GM12878 (cell line): ENCODE results near the gene MAP3K4. TPM values are rescaled to one million over a fixed set of nuclear protein-coding genes. Genes with fewer than 3 reads are reported as not detected.

Source experiments
- BACH1 ChIP-seq: fragments of 450-650 bp; IDR thresholded peaks from 2 replicates; pipeline ENCODE4 v1.6.1; 2017; ENCODE audit warnings: mild to moderate bottlenecking, borderline replicate concordance
- CREB1 ChIP-seq: IDR thresholded peaks from 2 replicates; pipeline ENCODE4 v1.6.1; 2012; ENCODE audit warnings: low read depth, mild to moderate bottlenecking, inconsistent platforms
- CREM ChIP-seq: IDR thresholded peaks from 2 replicates; pipeline ENCODE4 v1.6.1; 2014; ENCODE audit warnings: antibody characterized with exemption, low read depth
- FOXK2 ChIP-seq: fragments of 450-650 bp; IDR thresholded peaks from 2 replicates; pipeline ENCODE4 v1.6.1; 2017; ENCODE audit warnings: mild to moderate bottlenecking, moderate library complexity
- GABPA ChIP-seq: IDR thresholded peaks from 2 replicates; pipeline ENCODE4 v1.6.1; 2014; ENCODE audit warnings: antibody characterized with exemption, low read depth, mild to moderate bottlenecking, inconsistent platforms
- GATAD2B ChIP-seq: fragments of 450-650 bp; conservative IDR thresholded peaks from 2 replicates; pipeline ENCODE4 v1.6.1; 2017; ENCODE audit warnings: low read depth, mild to moderate bottlenecking, moderate library complexity
- HDAC6 ChIP-seq: fragments of 200-600 bp; sonication (generic); IDR thresholded peaks from one replicate; pipeline ENCODE4 v1.8.0; 2017; ENCODE audit warnings: antibody characterized with exemption; ENCODE audit not compliant: unreplicated experiment
- JUNB ChIP-seq: IDR thresholded peaks from 2 replicates; pipeline ENCODE4 v1.6.1; 2016; ENCODE audit warnings: antibody characterized with exemption, mild to moderate bottlenecking
- KDM1A ChIP-seq: fragments of 200-600 bp; sonication (generic); IDR thresholded peaks from 2 replicates; pipeline ENCODE4 v1.6.1; 2016; ENCODE audit warnings: borderline replicate concordance
- NR2C2 ChIP-seq: IDR thresholded peaks from 2 replicates; pipeline ENCODE4 v1.6.1; 2011; ENCODE audit warnings: borderline replicate concordance, low read depth; ENCODE audit not compliant: control insufficient read depth, insufficient read length
- POLR2AphosphoS5 ChIP-seq: IDR thresholded peaks from 2 replicates; pipeline ENCODE4 v1.6.1; 2011; ENCODE audit warnings: mild to moderate bottlenecking, low read length, inconsistent platforms
- SMAD1 ChIP-seq: fragments of 450-650 bp; IDR thresholded peaks from 2 replicates; pipeline ENCODE4 v1.6.1; 2018; ENCODE audit warnings: mild to moderate bottlenecking, low read depth; ENCODE audit not compliant: partially characterized antibody
- SREBF1 ChIP-seq: IDR thresholded peaks from 2 replicates; pipeline ENCODE4 v1.6.1; 2012; ENCODE audit warnings: mild to moderate bottlenecking, low read length
- SREBF2 ChIP-seq: IDR thresholded peaks from 2 replicates; pipeline ENCODE4 v1.6.1; 2012; ENCODE audit warnings: mild to moderate bottlenecking, low read length
- STAT3 ChIP-seq: IDR thresholded peaks from 2 replicates; pipeline ENCODE4 v1.6.1; 2011; ENCODE audit warnings: low read depth, low read length, improper control_type of control experiment
- TCF7 ChIP-seq: IDR thresholded peaks from 2 replicates; pipeline ENCODE4 v1.6.1; 2014; ENCODE audit warnings: antibody characterized with exemption, borderline replicate concordance
- YY1 ChIP-seq: IDR thresholded peaks from 2 replicates; pipeline ENCODE4 v1.6.1; 2011; ENCODE audit warnings: low read depth, mild to moderate bottlenecking, low read length
- ZSCAN29 ChIP-seq: fragments of 450-650 bp; IDR thresholded peaks from 2 replicates; pipeline ENCODE4 v1.6.1; 2017; ENCODE audit warnings: mild to moderate bottlenecking, moderate library complexity
- polyA plus RNA-seq, 11 experiments: library from polyadenylated mRNA; depleted of rRNA in 4 of 11; unstranded in 6 of 11; stranded (reverse) in 5 of 11; fragments of >200 nt; fragmentation: Nextera tagmentation in 4 of 11; fragmentation: Illumina TruSeq in 1 of 11; extraction: Ambion mirVana in 4 of 11; extraction: Trizol in 1 of 11; gene quantifications; 1 replicate in 1 of 11; 2 replicates in 10 of 11; pipeline versions ENCODE4 v1.2.1 to v1.2.3, GENCODE V29; 2011 to 2016; ENCODE audit warnings: inconsistent platforms in 2 of 11, missing spikeins in 2 of 11, low read depth in 1 of 11
- total RNA-seq, 4 experiments: library from RNA; depleted of rRNA in 3 of 4; stranded (reverse); fragments of >200 nt in 3 of 4; fragmentation: Illumina TruSeq in 1 of 4; extraction: Trizol in 1 of 4; gene quantifications; 2 replicates each; pipeline versions ENCODE4 v1.2.1 to v1.2.3, GENCODE V29; 2013 to 2021
- TF ChIP-seq, protein P1 (sequence below), 3 experiments: IDR thresholded peaks in 2 of 3; conservative IDR thresholded peaks in 1 of 3; 2 replicates each; pipeline ENCODE4 v1.5.1; 2011; ENCODE audit warnings: low read depth in 3 of 3, low read length in 3 of 3, mild to moderate bottlenecking in 3 of 3, control low read depth in 2 of 3, moderate library complexity in 2 of 3, inconsistent platforms in 1 of 3, mixed read lengths in 1 of 3; ENCODE audit not compliant: control insufficient read depth in 2 of 3, insufficient read depth in 1 of 3; ENCODE audit errors: extremely low read depth in 1 of 3
- TF ChIP-seq, protein P2 (sequence below): fragments of 450-650 bp; IDR thresholded peaks from 2 replicates; pipeline ENCODE4 v1.6.1; 2017; ENCODE audit warnings: mild to moderate bottlenecking
- TF ChIP-seq, protein P3 (sequence below): fragments of 150-350 bp; IDR thresholded peaks from 2 replicates; pipeline ENCODE4 v1.6.1; 2014; ENCODE audit warnings: mild to moderate bottlenecking, low read depth, low read length
- TF ChIP-seq, protein P4 (sequence below): IDR thresholded peaks from 2 replicates; pipeline ENCODE4 v1.6.1; 2011; ENCODE audit warnings: mild to moderate bottlenecking, low read depth, low read length, moderate library complexity; ENCODE audit not compliant: insufficient replicate concordance

Gene MAP3K4
- total and polyA plus RNA-seq, 10 of the 15 experiments (the other 5 are each of a cell fraction or from before 2014, with no cell fraction given), result 14.0 to 44.5 (median 23.1) TPM

DNA sequence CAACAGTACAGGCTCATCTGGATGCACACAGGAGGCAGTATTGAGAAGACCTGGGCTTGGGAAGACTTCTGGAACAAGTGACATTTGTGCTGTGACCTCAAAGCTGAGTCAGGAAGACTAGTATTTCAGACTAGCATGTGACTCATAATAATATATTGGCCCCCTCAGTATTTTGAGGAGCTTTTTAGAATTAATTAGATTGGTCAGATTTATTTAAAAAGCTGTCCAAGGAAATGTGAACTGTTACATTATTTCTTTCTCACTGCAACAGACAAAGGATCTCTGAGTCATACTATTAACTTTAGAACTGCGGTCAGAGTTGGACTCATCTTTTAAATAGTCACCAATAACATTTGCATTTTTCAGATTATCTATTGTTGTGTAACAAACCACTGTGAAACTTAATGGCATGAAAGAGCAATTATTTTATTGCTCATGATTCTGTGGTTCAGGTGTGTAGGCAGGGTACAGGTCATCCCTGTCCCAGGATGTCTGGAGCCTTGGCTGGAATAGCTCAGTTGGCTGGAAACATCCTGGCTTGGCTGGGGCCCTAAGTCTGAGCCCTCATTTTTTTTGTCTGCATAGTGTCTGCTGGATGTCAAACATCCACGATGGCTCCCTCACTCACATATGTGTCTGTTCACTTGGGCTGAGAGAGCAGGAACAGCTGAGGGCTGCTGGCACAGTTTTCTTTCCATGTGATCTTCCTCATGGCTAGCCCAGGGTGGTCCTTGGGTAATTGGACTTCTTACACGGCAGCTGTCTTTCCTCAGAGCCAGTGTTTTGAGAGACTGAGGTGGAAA is 46.9 kb downstream of the MAP3K4 start (continued):
- TF ChIP-seq, protein P1, sequence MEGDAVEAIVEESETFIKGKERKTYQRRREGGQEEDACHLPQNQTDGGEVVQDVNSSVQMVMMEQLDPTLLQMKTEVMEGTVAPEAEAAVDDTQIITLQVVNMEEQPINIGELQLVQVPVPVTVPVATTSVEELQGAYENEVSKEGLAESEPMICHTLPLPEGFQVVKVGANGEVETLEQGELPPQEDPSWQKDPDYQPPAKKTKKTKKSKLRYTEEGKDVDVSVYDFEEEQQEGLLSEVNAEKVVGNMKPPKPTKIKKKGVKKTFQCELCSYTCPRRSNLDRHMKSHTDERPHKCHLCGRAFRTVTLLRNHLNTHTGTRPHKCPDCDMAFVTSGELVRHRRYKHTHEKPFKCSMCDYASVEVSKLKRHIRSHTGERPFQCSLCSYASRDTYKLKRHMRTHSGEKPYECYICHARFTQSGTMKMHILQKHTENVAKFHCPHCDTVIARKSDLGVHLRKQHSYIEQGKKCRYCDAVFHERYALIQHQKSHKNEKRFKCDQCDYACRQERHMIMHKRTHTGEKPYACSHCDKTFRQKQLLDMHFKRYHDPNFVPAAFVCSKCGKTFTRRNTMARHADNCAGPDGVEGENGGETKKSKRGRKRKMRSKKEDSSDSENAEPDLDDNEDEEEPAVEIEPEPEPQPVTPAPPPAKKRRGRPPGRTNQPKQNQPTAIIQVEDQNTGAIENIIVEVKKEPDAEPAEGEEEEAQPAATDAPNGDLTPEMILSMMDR (IDR thresholded peaks at IDR 0.05 in 2 of 3, conservative IDR thresholded peaks at IDR 0.05 in 1 of 3; ENCODE audit: control insufficient read depth in 2 of 3, extremely low read depth in 1 of 3, insufficient read depth in 1 of 3, low read depth in 3 of 3, low read length in 3 of 3), result no peak
- 0 out of 2 replicates have a peak, but pooled peaks have one; percentile 44 for TF ChIP-seq SREBF1
- no peak for TF ChIP-seq POLR2AphosphoS5
- no peak for TF ChIP-seq GABPA
- no peak for TF ChIP-seq KDM1A
- peak; percentile 40; the same call in 1 of the 2 replicates for TF ChIP-seq CREM
- TF ChIP-seq STAT3, result no peak
- TF ChIP-seq TCF7, result no peak
- TF ChIP-seq, protein P2, sequence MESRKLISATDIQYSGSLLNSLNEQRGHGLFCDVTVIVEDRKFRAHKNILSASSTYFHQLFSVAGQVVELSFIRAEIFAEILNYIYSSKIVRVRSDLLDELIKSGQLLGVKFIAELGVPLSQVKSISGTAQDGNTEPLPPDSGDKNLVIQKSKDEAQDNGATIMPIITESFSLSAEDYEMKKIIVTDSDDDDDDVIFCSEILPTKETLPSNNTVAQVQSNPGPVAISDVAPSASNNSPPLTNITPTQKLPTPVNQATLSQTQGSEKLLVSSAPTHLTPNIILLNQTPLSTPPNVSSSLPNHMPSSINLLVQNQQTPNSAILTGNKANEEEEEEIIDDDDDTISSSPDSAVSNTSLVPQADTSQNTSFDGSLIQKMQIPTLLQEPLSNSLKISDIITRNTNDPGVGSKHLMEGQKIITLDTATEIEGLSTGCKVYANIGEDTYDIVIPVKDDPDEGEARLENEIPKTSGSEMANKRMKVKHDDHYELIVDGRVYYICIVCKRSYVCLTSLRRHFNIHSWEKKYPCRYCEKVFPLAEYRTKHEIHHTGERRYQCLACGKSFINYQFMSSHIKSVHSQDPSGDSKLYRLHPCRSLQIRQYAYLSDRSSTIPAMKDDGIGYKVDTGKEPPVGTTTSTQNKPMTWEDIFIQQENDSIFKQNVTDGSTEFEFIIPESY, result no peak
- no peak for TF ChIP-seq FOXK2
- TF ChIP-seq, protein P3, sequence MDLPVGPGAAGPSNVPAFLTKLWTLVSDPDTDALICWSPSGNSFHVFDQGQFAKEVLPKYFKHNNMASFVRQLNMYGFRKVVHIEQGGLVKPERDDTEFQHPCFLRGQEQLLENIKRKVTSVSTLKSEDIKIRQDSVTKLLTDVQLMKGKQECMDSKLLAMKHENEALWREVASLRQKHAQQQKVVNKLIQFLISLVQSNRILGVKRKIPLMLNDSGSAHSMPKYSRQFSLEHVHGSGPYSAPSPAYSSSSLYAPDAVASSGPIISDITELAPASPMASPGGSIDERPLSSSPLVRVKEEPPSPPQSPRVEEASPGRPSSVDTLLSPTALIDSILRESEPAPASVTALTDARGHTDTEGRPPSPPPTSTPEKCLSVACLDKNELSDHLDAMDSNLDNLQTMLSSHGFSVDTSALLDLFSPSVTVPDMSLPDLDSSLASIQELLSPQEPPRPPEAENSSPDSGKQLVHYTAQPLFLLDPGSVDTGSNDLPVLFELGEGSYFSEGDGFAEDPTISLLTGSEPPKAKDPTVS, result no peak
- 0 out of 2 replicates have a peak, but pooled peaks have one; percentile 35 for TF ChIP-seq GATAD2B
- TF ChIP-seq YY1, result no peak
- no peak for TF ChIP-seq CREB1
- TF ChIP-seq SREBF2, result no peak
- no peak for TF ChIP-seq ZSCAN29
- peak; percentile 77 for TF ChIP-seq JUNB
- TF ChIP-seq NR2C2, result no peak
- peak; percentile 61; the same call in 1 of the 2 replicates for TF ChIP-seq BACH1
- TF ChIP-seq, protein P4, sequence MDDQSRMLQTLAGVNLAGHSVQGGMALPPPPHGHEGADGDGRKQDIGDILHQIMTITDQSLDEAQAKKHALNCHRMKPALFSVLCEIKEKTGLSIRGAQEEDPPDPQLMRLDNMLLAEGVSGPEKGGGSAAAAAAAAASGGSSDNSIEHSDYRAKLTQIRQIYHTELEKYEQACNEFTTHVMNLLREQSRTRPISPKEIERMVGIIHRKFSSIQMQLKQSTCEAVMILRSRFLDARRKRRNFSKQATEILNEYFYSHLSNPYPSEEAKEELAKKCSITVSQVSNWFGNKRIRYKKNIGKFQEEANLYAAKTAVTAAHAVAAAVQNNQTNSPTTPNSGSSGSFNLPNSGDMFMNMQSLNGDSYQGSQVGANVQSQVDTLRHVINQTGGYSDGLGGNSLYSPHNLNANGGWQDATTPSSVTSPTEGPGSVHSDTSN, result no peak
- peak; percentile 28 for TF ChIP-seq SMAD1
- no peak for TF ChIP-seq HDAC6
